Measurements from ENCODE around the gene SOHLH2.

- TF ChIP-seq POLR2A (IDR thresholded peaks at IDR 0.05; ENCODE audit: extremely low read depth, insufficient read length), result no peak
- TF ChIP-seq, protein P1, sequence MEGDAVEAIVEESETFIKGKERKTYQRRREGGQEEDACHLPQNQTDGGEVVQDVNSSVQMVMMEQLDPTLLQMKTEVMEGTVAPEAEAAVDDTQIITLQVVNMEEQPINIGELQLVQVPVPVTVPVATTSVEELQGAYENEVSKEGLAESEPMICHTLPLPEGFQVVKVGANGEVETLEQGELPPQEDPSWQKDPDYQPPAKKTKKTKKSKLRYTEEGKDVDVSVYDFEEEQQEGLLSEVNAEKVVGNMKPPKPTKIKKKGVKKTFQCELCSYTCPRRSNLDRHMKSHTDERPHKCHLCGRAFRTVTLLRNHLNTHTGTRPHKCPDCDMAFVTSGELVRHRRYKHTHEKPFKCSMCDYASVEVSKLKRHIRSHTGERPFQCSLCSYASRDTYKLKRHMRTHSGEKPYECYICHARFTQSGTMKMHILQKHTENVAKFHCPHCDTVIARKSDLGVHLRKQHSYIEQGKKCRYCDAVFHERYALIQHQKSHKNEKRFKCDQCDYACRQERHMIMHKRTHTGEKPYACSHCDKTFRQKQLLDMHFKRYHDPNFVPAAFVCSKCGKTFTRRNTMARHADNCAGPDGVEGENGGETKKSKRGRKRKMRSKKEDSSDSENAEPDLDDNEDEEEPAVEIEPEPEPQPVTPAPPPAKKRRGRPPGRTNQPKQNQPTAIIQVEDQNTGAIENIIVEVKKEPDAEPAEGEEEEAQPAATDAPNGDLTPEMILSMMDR (IDR thresholded peaks at IDR 0.05; ENCODE audit: low read depth, low read length), result no peak
- TF ChIP-seq MYC (IDR thresholded peaks at IDR 0.05; ENCODE audit: low read depth, low read length), result no peak
Observed at GRCh38 chr13:36143738-36144137, 70.6 kb downstream of the SOHLH2 start.
